ENCODE results near the gene CNTN2.

CNTN2 gene, protein sequence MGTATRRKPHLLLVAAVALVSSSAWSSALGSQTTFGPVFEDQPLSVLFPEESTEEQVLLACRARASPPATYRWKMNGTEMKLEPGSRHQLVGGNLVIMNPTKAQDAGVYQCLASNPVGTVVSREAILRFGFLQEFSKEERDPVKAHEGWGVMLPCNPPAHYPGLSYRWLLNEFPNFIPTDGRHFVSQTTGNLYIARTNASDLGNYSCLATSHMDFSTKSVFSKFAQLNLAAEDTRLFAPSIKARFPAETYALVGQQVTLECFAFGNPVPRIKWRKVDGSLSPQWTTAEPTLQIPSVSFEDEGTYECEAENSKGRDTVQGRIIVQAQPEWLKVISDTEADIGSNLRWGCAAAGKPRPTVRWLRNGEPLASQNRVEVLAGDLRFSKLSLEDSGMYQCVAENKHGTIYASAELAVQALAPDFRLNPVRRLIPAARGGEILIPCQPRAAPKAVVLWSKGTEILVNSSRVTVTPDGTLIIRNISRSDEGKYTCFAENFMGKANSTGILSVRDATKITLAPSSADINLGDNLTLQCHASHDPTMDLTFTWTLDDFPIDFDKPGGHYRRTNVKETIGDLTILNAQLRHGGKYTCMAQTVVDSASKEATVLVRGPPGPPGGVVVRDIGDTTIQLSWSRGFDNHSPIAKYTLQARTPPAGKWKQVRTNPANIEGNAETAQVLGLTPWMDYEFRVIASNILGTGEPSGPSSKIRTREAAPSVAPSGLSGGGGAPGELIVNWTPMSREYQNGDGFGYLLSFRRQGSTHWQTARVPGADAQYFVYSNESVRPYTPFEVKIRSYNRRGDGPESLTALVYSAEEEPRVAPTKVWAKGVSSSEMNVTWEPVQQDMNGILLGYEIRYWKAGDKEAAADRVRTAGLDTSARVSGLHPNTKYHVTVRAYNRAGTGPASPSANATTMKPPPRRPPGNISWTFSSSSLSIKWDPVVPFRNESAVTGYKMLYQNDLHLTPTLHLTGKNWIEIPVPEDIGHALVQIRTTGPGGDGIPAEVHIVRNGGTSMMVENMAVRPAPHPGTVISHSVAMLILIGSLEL

DNA sequence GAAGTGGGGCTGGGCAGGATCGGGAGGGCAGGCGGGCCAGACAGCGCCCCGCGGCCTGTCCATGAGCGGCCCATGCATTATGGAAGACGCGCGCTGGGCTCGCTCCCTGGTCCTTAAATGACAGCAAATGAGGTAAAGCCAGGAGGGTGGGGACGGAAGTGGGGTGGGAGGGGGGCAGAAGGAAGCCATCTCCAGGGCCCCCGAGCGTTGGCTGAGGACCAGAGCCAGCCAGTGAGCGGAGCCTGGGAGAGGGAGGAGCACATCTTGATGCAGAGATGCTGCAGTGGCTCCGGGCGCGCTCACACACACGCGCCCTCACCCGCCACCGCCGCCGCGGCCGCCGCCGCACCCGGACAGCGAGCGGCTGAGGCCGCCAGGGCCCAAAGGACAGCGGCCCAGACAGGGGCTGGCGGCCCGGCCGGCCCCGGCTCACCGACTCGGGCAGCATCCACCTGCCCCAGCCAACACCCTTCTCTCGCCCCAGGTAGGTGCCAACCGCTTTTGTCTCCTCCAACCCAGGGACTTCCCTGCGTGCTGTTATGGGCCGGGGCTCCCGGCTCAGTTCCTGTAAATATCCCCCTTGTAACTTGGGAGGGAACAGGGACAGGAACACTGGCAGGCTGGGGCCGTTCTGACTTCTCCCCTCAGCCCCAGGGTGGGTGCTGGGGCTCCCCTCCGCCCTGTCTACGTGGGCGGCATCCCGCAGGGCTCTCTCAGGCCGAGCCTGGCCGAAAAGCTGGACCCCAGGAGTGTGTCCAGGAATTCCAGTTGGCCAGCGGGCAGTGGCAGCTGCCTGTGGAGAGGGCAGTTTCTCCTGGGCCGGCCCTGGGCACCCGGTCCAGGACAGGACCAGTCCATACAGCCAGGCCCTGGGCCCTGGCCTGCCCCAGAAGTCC, at the start of gene CNTN2:
TSS of gene CNTN2 (plus strand) at position 302 of the 896 bp plus-strand sequence. CDS start 9,974 bp downstream, outside the sequence.
- in situ Hi-C loops (cut with MboI; ENCODE audit: low sequenced_read_pairs), result no loop called here

DNA sequence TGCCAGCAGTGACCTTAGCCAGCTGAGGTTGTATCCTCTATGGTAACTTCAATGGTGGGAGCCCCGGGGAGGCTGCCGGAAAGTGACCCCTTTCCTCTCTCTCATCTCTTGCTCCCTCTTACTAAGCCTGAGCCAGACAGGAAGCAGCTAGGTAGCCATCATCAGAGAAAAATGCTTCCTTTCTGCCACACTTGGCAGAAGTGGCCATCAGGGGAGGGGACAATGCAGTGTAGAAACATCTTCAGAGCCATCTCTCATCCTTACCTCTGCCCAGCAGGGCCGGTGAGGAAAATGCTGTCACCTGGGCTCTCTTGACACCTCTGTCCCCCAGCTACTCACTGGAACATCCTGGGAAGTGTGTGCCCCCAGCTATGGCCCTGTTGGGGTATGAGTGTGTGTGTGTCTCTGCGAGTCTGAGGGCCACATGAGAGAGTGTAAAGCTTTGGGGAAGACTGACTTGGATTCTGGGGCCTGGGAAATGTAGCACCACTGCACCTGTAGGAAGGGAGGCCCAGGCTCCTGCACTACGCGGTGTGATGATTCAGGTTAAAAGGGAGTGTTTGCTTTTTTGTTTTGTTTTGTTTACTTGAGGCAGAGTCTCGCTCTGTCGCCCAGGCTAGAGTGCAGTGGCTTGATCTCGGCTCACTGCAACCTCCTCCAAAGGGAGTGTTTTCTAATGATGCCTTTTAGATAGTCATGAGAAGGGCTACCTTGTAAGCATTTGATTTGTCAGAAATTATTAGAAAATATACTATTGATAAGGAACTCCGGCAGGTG, 48.7 kb upstream of the CNTN2 start:
- in situ Hi-C loops (cut with MboI; ENCODE audit: low sequenced_read_pairs), result no loop called here

DNA sequence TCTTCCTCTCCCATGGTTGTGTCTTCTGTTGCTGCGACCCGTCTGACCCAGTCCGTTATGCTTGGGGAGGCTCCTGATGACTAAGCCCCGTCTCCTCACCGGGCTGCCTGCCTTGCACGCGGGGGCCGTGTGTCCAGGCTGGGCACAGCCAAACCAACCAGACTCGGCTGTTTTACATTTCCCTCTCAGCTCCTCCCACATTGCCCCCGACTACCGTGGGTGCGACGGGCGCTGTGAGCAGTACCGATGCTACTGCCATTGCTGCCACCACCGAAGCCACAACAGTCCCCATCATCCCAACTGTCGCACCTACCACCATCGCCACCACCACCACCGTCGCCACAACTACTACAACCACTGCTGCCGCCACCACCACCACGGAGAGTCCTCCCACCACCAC, 46.0 kb upstream of the CNTN2 start:
- in situ Hi-C loops (cut with MboI; ENCODE audit: low sequenced_read_pairs), result no loop called here

DNA sequence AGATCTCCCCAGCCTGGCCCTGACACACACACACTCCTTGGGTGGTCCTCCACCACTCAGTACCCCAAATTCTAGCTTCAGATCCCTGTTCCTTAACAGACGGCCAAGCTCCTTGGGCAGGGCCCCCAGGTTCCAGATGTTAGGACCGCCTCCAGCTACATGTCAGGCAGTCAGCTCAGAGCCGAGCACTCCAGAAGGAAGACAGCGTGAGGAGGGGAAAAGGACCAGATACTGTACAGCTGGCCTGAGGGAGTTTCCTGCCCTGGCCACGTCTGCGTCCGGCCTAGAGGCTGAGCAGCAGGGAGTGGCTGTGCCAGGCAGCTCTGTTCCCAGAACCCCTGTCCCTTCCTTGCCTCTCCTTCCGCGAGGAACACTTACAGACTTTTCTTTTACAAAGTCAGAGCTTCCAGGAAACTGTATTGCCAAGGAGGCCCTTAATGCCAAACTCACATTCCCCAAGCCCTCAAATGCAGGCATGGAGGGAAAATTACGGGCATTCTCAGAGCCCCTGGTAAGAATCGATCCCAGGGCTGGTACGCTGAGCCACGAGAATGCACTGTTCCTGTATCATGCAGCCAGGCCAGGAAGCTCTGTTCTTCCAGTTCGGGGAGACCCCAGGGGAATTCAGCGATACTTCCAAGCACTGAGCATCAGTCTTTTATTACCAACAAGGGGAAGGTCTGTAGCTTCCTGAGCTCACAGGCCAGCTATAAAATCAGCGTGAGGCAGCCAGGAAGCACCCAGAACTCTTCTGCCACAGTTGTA, 45.2 kb upstream of the CNTN2 start:
- in situ Hi-C loops (cut with MboI; ENCODE audit: low sequenced_read_pairs), result no loop called here

DNA sequence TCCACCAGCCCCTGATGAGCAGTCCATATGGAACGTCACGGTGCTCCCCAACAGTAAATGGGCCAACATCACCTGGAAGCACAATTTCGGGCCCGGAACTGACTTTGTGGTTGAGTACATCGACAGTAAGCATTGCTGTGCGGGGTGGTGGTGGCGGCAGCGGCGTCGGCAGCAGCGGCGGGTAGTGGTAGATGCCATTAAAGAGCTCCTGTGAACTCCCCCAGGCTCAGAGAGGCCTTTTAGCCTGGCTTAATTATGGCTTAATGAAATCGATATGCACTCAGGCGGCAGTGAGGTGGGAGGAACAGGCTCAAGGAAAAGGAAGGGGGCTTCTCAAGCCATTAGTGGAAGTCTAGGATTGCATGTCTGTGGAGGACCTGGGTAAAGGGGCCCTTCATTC, 41.9 kb upstream of the CNTN2 start:
- in situ Hi-C loops (cut with MboI; ENCODE audit: low sequenced_read_pairs), result no loop called here

DNA sequence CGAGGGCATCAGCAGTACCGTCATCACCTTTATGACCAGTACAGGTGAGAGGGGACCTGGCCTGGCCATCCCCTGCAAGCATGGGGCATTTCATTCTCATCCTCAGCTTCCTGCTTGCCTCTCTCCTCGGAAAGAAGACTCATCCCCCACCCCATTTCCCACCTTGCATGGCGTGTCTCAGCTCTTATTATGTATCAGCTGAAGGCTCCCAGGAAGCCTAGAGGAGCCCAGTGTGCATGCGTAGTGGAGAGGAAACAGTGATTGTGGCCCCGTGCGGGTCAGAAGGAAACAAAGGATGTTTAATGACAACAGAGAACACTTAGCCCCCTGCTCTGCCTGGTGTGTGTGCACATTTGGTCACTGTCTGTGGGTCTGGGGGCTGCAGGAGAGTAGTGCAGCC, 40.3 kb upstream of the CNTN2 start:
- in situ Hi-C loops (cut with MboI; ENCODE audit: low sequenced_read_pairs), result no loop called here

DNA sequence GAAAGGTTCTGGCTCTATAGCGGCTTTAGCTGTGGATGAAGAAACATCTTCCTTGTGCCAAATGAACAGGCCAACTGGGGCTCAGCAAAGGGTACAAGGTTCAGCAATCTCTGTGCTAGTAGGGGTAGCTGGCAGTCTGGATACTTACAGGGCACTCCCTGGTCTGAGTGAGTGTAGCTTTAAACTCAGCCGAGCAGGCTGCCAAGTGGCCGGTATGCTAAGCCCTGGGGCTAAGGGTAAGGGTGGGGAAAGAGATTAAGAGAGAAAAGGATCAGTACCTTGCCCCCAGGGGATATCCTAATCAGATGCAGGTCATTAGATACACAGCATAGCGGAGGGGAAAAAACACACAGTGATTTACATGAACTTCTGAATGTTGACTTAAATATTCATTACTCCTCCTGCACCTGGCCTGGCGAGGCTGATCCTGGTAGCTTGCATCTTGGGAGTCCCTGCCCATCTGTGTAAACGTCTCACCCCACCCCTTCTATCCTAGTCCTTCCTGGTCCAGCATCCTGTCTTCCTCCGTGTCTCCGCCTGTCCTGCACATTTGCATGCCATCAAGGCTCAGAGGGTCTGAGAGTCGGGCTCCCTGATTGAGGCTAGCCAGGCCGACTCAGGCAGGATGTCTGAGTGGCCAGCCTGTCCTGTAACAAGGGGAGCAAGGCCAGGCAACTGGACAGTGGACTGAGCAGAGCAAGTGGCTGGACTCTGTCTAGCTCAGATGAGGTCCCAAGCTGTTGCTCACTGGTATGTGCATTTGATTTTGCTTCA, 39.5 kb upstream of the CNTN2 start:
- in situ Hi-C loops (cut with MboI; ENCODE audit: low sequenced_read_pairs), result no loop called here

DNA sequence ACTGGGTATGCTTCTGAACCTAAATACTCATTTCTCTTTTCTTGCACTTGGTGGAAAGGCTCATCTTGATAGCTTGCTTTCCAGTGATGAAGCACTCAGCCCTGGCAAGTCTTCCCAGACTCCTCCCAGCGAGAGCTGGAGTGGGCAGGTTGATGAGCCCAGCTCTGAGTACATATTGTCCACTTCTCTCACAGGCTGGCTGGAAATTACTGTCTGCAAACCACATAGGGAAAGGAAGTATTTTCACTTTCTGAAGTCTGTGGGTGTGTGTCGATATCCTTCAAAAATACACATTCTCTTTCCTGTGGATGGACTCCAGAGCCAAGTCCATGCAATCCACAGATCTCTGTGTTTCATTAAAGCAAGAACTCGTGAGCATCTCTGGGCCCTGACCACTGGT, 38.7 kb upstream of the CNTN2 start:
- in situ Hi-C loops (cut with MboI; ENCODE audit: low sequenced_read_pairs), result no loop called here

DNA sequence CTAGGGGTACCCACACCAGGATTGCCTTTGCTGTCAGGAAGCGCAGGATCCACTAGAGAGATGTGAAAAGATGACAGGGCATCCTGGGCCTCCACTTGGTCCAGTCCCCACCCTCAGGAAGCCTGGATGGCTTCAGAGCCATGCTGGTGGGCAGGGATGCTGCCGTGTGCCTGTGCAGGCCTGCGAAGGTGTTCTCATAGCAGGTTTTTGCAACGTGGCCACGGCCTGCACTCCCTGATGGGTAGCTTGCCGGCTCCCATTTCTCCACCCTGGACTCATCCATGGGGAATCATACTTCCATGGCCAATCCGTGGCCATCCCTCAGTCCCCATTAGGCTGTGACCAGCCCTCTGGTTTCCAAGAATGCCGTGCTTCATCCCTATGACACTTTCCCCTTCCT, 34.1 kb upstream of the CNTN2 start:
- in situ Hi-C loops (cut with MboI; ENCODE audit: low sequenced_read_pairs), result no loop called here

DNA sequence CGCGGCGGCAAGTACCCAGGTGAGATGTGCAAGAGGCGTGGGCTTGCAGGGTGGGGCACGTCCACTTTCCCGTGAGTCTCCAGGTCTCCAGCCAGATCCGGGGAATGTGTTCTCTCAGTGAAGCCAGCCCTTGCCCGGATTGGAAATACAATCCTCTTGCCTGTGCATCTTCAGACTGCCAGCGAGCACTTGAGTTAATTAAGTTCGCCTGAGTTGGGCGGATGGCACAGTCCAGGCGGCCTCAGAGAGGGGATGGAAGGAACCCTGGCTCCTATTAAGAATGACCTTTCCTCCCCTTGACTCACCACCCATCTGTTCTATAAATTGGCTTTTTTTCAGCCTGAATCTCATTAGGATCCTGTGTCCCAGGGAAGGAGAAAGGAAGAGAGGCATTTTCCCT, 33.3 kb upstream of the CNTN2 start:
- in situ Hi-C loops (cut with MboI; ENCODE audit: low sequenced_read_pairs), result no loop called here

DNA sequence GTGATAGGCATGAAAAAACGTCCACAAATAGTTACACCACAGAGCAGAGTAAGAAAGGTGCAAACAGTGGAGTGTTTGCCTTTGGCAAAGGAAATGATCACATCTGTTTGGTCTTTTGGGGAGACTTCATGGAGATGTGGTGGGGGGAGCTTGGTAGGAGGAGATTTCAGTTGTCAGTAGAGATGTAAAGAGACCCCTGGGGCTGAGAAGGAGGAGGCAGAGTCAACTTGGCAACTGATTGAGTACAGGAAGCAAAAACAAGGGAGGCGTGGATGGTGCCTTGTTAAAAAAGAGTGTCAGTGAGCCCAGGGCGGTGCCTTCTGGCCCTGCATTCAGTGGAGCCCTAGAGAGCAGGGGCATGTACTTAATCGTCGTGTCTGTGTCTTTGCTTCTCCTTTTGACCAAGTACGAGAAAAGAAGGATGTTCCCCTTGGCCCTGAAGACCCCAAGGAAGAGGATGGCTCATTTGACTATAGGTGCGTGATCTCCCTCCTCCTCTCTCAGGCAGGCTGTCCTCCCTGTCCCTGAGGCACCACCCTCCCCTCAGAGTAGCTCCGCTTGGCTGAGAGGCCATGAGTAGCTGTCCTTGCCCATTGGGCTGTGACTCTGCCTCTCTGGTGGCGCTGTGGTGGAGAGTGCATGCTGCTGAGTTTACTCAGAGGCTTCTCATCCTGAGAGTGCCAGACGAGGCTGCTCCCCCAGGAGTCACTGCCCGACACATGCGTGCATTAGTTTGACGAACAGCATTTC, 30.4 kb upstream of the CNTN2 start:
- in situ Hi-C loops (cut with MboI; ENCODE audit: low sequenced_read_pairs), result no loop called here

DNA sequence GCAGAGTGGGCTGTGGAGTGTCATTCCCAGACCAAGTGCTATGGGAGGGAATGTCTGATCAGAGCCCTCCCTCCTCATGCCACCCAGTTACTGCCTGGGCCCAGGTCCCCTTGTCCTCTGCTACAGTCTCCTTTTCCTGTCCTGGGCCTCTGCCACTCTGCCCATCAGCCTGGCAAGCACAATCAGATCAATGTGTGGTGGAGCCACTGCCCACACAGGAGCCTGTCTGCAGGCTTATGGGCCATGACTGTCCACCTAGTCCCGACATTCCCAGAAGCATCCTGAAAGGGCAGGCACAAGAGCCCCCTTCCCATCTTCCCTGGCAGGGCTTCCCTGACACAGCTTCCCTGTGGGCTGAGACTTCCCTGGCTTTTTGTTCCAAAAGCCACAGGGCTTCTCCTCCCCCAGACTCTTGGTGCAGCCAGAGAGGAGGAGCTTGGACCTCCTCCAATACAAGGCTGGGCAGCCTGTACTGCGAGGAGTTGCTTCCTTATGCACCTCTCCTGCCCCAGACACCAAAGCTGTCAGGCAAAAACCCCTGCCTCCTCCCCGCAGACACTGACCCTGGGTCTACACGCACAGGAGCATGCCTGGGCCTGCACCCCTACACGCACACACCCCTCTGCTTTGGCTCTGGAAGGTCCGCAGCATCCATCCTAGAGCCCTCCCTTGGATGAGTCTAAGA, 29.2 kb upstream of the CNTN2 start:
- in situ Hi-C loops (cut with MboI; ENCODE audit: low sequenced_read_pairs), result no loop called here

DNA sequence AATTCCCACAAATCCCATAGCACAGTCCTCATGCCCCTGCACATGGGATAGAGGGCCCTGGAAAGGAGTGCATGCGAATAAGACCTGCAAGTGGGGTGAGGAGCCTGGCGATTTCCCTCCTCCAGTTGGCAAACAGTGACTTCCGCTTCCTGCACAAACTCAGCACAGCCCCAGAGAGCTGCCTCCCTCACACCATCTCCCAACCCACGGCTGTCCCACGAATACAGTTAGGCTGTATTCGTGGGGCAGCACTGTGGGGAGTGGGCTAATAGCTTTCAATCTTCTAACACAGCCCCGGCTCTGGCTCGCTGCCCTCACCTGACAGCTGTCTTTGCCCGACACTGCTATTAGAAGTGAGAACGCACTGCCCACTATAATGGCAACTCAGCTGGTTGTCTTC, 28.2 kb upstream of the CNTN2 start:
- in situ Hi-C loops (cut with MboI; ENCODE audit: low sequenced_read_pairs), result no loop called here

DNA sequence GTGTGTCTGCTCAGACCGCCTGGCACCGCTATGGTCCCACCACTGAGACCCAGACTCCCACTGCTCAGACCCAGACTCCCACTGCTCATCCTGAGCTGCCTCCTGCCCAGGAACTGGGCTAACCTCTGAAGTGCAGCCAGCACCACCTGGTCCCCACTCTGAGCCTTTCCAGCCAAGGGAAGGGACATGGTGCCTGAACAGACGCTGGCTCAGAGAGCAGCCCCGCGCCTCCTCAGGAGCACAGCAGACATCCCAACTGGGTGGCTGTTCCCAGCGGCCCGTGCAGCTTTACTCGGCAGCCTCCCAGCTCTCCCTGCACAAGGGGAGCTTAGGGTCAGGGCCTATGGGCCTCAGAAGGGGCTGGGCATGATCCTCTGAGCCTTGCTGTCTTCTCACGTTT, 27.8 kb upstream of the CNTN2 start:
- in situ Hi-C loops (cut with MboI; ENCODE audit: low sequenced_read_pairs), result no loop called here

DNA sequence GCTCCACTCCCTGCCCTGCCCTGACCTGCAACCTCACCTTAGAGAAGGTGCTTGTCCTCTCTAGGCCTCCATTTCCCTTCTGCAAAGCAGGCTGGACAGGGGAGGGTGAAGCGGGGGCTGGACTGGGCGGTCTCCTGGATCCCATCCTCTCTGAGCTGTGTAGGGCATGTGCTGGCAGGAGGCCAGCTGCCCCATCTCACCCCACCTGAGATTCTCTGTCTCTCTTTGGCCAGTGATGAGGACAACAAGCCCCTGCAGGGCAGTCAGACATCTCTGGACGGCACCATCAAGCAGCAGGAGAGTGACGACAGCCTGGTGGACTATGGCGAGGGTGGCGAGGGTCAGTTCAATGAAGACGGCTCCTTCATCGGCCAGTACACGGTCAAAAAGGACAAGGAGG, 26.9 kb upstream of the CNTN2 start:
- in situ Hi-C loops (cut with MboI; ENCODE audit: low sequenced_read_pairs), result no loop called here

DNA sequence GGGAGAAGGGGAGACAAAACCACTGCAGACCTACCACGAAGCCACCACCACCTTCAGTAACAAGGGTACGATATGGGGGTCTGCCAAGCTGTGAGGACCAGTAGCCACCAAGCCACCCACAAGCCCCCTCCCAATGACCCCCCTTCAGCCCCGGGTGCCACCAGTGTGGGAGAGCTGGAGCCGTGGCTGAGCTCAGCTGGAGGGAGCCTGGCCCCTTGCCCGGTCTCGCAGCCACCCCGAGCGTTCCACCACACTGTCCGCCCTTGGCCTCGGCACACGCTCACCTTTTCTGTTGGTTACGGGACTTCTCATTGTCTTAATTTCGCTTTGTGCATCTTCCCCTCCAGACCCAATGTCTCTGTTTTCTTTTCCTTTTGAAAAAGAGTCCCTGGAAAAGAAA, 26.4 kb upstream of the CNTN2 start:
- in situ Hi-C loops (cut with MboI; ENCODE audit: low sequenced_read_pairs), result no loop called here

DNA sequence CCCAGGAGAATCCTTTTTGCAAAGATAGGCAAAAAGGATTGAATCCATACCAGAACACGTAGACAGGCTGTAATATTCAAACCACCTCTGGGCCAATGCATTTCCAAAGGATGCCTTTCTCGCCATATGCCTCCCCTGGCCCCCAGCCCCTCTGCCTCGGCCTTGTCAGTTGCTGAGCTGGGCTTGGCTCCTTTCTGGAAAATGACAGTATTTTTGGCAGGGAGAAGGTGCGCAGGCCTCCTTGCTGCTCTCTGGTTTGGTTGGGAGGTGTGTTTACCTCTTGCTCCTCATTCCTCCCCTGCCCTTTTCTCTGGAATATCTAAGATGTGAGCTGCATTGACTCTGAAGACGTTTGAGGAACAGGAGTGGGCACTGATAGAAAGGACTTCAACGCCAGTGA, 26.0 kb upstream of the CNTN2 start:
- in situ Hi-C loops (cut with MboI; ENCODE audit: low sequenced_read_pairs), result no loop called here
